ENCODE measurements around the gene SCAPER.
"Not testable (repeated sequence)": the region's sequence is repeated elsewhere in the genome, so short reads cannot be mapped to it uniquely, and the experiment has no call there.

SCAPER gene

DNA sequence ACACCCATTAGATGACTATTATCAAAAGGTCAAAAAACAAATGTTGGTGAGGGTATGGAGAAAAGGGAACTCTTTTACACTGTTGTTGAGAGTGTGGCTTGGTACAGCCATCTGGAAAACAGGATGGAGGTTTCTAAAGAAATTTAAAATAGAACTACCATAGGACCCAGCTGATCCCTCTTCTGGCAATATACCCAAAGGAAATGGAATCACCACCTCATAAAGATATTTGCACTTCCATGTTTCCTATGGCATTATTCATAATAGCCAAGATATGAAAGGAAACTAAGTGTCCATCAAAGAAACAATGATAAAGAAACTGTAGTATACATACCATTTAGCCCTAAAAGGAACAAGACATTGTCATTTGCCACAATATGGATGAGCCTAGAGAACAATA lies 186.3 kb downstream of the SCAPER start:
- no peak overlapping the region for H3K9ac ChIP-seq (ENCODE audit: low read depth, low read length)

GRCh38 chr15:76714950-76715349 lies 190.2 kb downstream of the SCAPER start:
- Histone ChIP-seq H3K9me3 (ENCODE audit: control insufficient read depth, insufficient read depth, low read length) (no peaks in the 10 kb centered on the region), H3K27ac (ENCODE audit: low read depth, low read length) (no peak overlapping the region), H3K27me3 (ENCODE audit: control insufficient read depth, insufficient read depth, low read length) (no peaks in the 10 kb centered on the region), H3K4me1 (ENCODE audit: control insufficient read depth, insufficient read depth, low read length) (no peaks in the 10 kb centered on the region), H3K4me3 (ENCODE audit: low read depth, low read length) (no peak overlapping the region), H3K36me3 (ENCODE audit: control insufficient read depth, insufficient read depth, low read length) (no peaks in the 10 kb centered on the region), H3K9ac (ENCODE audit: low read depth, low read length) (no peak overlapping the region)

More for the DNA sequence above, 186.3 kb downstream of the SCAPER start:
- Histone ChIP-seq H3K4me3 (ENCODE audit: low read depth, low read length) (no peak overlapping the region), H3K27me3 (ENCODE audit: control insufficient read depth, insufficient read depth, low read length) (no peaks in the 10 kb centered on the region), H3K9me3 (ENCODE audit: control insufficient read depth, insufficient read depth, low read length) (no peaks in the 10 kb centered on the region), H3K4me1 (ENCODE audit: control insufficient read depth, insufficient read depth, low read length) (no peaks in the 10 kb centered on the region), H3K36me3 (ENCODE audit: control insufficient read depth, insufficient read depth, low read length) (no peaks in the 10 kb centered on the region), H3K27ac (ENCODE audit: low read depth, low read length) (no peak overlapping the region)

DNA sequence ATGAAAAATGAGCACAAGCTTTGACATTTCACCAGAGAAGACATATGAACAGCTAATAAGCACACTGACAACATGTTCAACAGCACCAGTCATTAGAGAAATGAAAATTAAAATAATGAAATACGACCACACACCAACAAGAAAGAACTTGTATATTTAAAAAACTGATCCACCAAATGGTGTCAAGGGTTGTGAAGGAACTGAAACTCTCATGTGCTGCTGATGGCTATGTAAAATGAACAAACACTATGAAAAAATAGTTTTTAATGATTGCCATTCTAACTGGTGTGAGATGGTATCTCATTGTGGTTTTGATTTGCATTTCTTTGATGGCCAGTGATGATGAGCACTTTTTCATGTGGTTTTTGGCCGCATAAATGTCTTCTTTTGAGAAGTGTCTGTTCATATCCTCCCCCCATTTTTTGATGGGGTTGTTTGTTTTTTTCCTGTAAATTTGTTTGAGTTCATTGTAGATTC lies 193.8 kb downstream of the SCAPER start:
- Histone ChIP-seq H3K9ac (ENCODE audit: low read depth, low read length) (no peak overlapping the region), H3K27ac (ENCODE audit: low read depth, low read length) (no peak overlapping the region)

DNA sequence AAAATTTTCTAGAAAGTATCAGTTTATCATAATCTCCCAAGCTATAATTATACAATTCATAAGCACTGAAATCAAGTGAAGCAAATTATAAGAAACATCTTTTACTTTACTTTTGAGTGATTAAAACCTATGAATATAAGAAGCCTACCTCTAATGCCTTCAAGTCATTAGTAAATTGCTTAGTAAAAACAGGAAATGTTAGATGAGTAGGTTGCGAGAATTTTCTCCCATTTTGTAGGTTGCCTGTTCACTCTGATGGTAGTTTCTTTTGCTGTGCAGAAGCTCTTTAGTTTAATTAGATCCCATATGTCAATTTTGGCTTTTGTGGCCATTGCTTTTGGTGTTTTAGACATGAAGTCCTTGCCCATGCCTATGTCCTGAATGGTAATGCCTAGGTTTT lies 201.1 kb downstream of the SCAPER start:
- H3K9ac ChIP-seq (ENCODE audit: low read depth, low read length); H3K27me3 ChIP-seq (ENCODE audit: control insufficient read depth, insufficient read depth, low read length): not testable (repeated sequence)

More for the DNA sequence above, 193.8 kb downstream of the SCAPER start:
- Histone ChIP-seq H3K27me3 (ENCODE audit: control insufficient read depth, insufficient read depth, low read length) (no peaks in the 10 kb centered on the region), H3K9me3 (ENCODE audit: control insufficient read depth, insufficient read depth, low read length) (no peaks in the 10 kb centered on the region), H3K4me3 (ENCODE audit: low read depth, low read length) (no peak overlapping the region), H3K4me1 (ENCODE audit: control insufficient read depth, insufficient read depth, low read length) (no peaks in the 10 kb centered on the region), H3K36me3 (ENCODE audit: control insufficient read depth, insufficient read depth, low read length) (no peaks in the 10 kb centered on the region)

DNA sequence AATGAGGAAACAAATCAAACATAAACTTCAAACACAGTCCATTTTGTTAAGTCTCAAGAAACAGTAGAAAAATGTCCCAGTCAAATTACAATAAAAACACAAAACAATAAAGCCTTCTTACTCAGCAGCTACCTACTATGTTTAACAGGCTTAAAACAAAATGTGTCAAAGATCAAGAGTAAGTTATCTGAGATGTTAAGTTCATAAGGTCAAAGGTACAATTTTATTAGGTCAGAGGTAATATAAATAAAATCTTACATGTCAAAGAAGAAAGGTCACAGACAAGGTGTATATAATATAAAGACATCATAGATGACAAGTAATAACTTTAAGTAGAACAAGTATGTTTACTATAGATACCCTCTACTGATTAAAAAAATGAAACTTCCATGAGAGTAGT lies 208.3 kb downstream of the SCAPER start:
- Histone ChIP-seq H3K27me3 (ENCODE audit: control insufficient read depth, insufficient read depth, low read length) (no peaks in the 10 kb centered on the region), H3K4me3 (ENCODE audit: low read depth, low read length) (no peak overlapping the region), H3K9me3 (ENCODE audit: control insufficient read depth, insufficient read depth, low read length) (no peaks in the 10 kb centered on the region), H3K4me1 (ENCODE audit: control insufficient read depth, insufficient read depth, low read length) (no peaks in the 10 kb centered on the region), H3K9ac (ENCODE audit: low read depth, low read length) (no peak overlapping the region), H3K36me3 (ENCODE audit: control insufficient read depth, insufficient read depth, low read length) (no peaks in the 10 kb centered on the region), H3K27ac (ENCODE audit: low read depth, low read length) (no peak overlapping the region)

More for the DNA sequence above, 201.1 kb downstream of the SCAPER start:
- not testable (repeated sequence) for H3K9me3 ChIP-seq (ENCODE audit: control insufficient read depth, insufficient read depth, low read length); H3K4me1 ChIP-seq (ENCODE audit: control insufficient read depth, insufficient read depth, low read length); H3K36me3 ChIP-seq (ENCODE audit: control insufficient read depth, insufficient read depth, low read length); H3K4me3 ChIP-seq (ENCODE audit: low read depth, low read length); H3K27ac ChIP-seq (ENCODE audit: low read depth, low read length)

- not testable (repeated sequence) for H3K4me1 ChIP-seq (ENCODE audit: control insufficient read depth, insufficient read depth, low read length); H3K27me3 ChIP-seq (ENCODE audit: control insufficient read depth, insufficient read depth, low read length); H3K9ac ChIP-seq (ENCODE audit: low read depth, low read length); H3K9me3 ChIP-seq (ENCODE audit: control insufficient read depth, insufficient read depth, low read length); H3K36me3 ChIP-seq (ENCODE audit: control insufficient read depth, insufficient read depth, low read length); H3K27ac ChIP-seq (ENCODE audit: low read depth, low read length); H3K4me3 ChIP-seq (ENCODE audit: low read depth, low read length)
Measured at GRCh38 chr15:76692546-76692945, 212.6 kb downstream of the SCAPER start.

GRCh38 chr15:76687592-76687991 lies 217.5 kb downstream of the SCAPER start:
- not testable (repeated sequence) for H3K27ac ChIP-seq (ENCODE audit: low read depth, low read length); H3K9ac ChIP-seq (ENCODE audit: low read depth, low read length); H3K36me3 ChIP-seq (ENCODE audit: control insufficient read depth, insufficient read depth, low read length); H3K9me3 ChIP-seq (ENCODE audit: control insufficient read depth, insufficient read depth, low read length); H3K27me3 ChIP-seq (ENCODE audit: control insufficient read depth, insufficient read depth, low read length); H3K4me3 ChIP-seq (ENCODE audit: low read depth, low read length); H3K4me1 ChIP-seq (ENCODE audit: control insufficient read depth, insufficient read depth, low read length)

GRCh38 chr15:76684002-76684401 lies 221.1 kb downstream of the SCAPER start:
- H3K4me1 ChIP-seq (ENCODE audit: control insufficient read depth, insufficient read depth, low read length): no peaks in the 10 kb centered on the region
- no peak overlapping the region for H3K9ac ChIP-seq (ENCODE audit: low read depth, low read length)
- no peaks in the 10 kb centered on the region for H3K36me3 ChIP-seq (ENCODE audit: control insufficient read depth, insufficient read depth, low read length)
- no peak overlapping the region for H3K27ac ChIP-seq (ENCODE audit: low read depth, low read length)
- H3K4me3 ChIP-seq (ENCODE audit: low read depth, low read length): no peak overlapping the region
- no peaks in the 10 kb centered on the region for H3K27me3 ChIP-seq (ENCODE audit: control insufficient read depth, insufficient read depth, low read length)
- H3K9me3 ChIP-seq (ENCODE audit: control insufficient read depth, insufficient read depth, low read length): no peaks in the 10 kb centered on the region

- Histone ChIP-seq H3K4me3 (ENCODE audit: low read depth, low read length) (no peak overlapping the region), H3K9me3 (ENCODE audit: control insufficient read depth, insufficient read depth, low read length) (no peaks in the 10 kb centered on the region), H3K9ac (ENCODE audit: low read depth, low read length) (no peak overlapping the region), H3K27me3 (ENCODE audit: control insufficient read depth, insufficient read depth, low read length) (no peaks in the 10 kb centered on the region), H3K4me1 (ENCODE audit: control insufficient read depth, insufficient read depth, low read length) (no peaks in the 10 kb centered on the region), H3K27ac (ENCODE audit: low read depth, low read length) (no peak overlapping the region), H3K36me3 (ENCODE audit: control insufficient read depth, insufficient read depth, low read length) (no peaks in the 10 kb centered on the region)
Measured at GRCh38 chr15:76682833-76683232, 222.3 kb downstream of the SCAPER start.

GRCh38 chr15:76682259-76682658 lies 222.9 kb downstream of the SCAPER start:
- Histone ChIP-seq H3K36me3 (ENCODE audit: control insufficient read depth, insufficient read depth, low read length) (no peaks in the 10 kb centered on the region), H3K27ac (ENCODE audit: low read depth, low read length) (no peak overlapping the region), H3K4me1 (ENCODE audit: control insufficient read depth, insufficient read depth, low read length) (no peaks in the 10 kb centered on the region), H3K9ac (ENCODE audit: low read depth, low read length) (no peak overlapping the region), H3K27me3 (ENCODE audit: control insufficient read depth, insufficient read depth, low read length) (no peaks in the 10 kb centered on the region), H3K9me3 (ENCODE audit: control insufficient read depth, insufficient read depth, low read length) (no peaks in the 10 kb centered on the region), H3K4me3 (ENCODE audit: low read depth, low read length) (no peak overlapping the region)

- H3K36me3 ChIP-seq (ENCODE audit: control insufficient read depth, insufficient read depth, low read length): no peaks in the 10 kb centered on the region
- no peaks in the 10 kb centered on the region for H3K9me3 ChIP-seq (ENCODE audit: control insufficient read depth, insufficient read depth, low read length)
- no peak overlapping the region for H3K9ac ChIP-seq (ENCODE audit: low read depth, low read length)
- no peaks in the 10 kb centered on the region for H3K27me3 ChIP-seq (ENCODE audit: control insufficient read depth, insufficient read depth, low read length)
- no peak overlapping the region for H3K27ac ChIP-seq (ENCODE audit: low read depth, low read length)
- no peak overlapping the region for H3K4me3 ChIP-seq (ENCODE audit: low read depth, low read length)
- H3K4me1 ChIP-seq (ENCODE audit: control insufficient read depth, insufficient read depth, low read length): no peaks in the 10 kb centered on the region
Measured at GRCh38 chr15:76678766-76679165, 226.4 kb downstream of the SCAPER start.

GRCh38 chr15:76674883-76675282 lies 230.3 kb downstream of the SCAPER start:
- no peak overlapping the region for H3K4me3 ChIP-seq (ENCODE audit: low read depth, low read length)
- no peak overlapping the region for H3K9ac ChIP-seq (ENCODE audit: low read depth, low read length)
- no peaks in the 10 kb centered on the region for H3K27me3 ChIP-seq (ENCODE audit: control insufficient read depth, insufficient read depth, low read length)
- no peak overlapping the region for H3K27ac ChIP-seq (ENCODE audit: low read depth, low read length)
- no peaks in the 10 kb centered on the region for H3K4me1 ChIP-seq (ENCODE audit: control insufficient read depth, insufficient read depth, low read length)
- no peaks in the 10 kb centered on the region for H3K9me3 ChIP-seq (ENCODE audit: control insufficient read depth, insufficient read depth, low read length)
- no peaks in the 10 kb centered on the region for H3K36me3 ChIP-seq (ENCODE audit: control insufficient read depth, insufficient read depth, low read length)

Data from HUES48 (cell line).